Measurements from ENCODE around the gene FTO. TPM values are rescaled to one million over a fixed set of nuclear protein-coding genes. Genes with fewer than 3 reads are reported as not detected.

Gene FTO
- total and polyA plus RNA-seq, 4 experiments from 2014 or later = 61.5 to 126 (median 69.7) TPM

DNA sequence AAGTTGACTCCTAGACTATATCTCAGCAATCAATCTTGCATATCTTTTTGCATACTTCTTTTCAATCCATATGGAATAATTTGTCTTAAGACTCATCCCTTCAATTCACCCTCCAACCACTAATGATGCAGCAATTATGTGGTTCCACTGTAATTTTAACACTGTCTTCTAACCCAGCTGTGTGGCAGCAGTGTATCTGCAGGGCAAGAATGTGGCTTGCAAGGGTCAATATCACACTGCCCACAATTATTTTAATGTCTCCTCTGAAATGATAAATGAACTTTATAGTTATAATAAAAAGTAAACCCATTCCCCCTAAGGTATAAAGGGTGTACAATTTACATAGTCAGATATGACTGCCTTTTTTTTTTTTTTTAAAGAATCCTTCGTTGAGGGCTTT, 48.6 kb downstream of the FTO start:
- intact Hi-C loops (cut with micrococcal nuclease) = no loop called here
- H3K4me1 Mint-ChIP-seq = peaks cover 8 to 21% (median 13%) of the 10 kb centered on the region in 4 donors
- POLR2A ChIA-PET (ENCODE audit: partially characterized antibody) = no interaction called here
- no peaks in the 10 kb centered on the region for H3K36me3 ChIP-seq (ENCODE audit: insufficient read depth, low read length)
- H3K4me3 Mint-ChIP-seq = no peak overlapping the region
- no peaks in the 10 kb centered on the region for H3K27me3 ChIP-seq (ENCODE audit: insufficient read depth, low read length)
- no peaks in the 10 kb centered on the region for H3K4me1 ChIP-seq (ENCODE audit: insufficient read depth, low read length)
- H3K36me3 Mint-ChIP-seq = peaks cover 2 to 4% of the 10 kb centered on the region in 2 donors
- H3K9me3 ChIP-seq (ENCODE audit: control insufficient read depth in 1 of 2, low read length in 2 of 2) = no peaks in the 10 kb centered on the region
- no peak overlapping the region for H3K27ac Mint-ChIP-seq
- no peak overlapping the region for H3K4me3 ChIP-seq (ENCODE audit: low read length in 2 of 2)
- DNase-seq = no peak
- H3K27me3 Mint-ChIP-seq = no peaks in the 10 kb centered on the region
- no peak overlapping the region for H3K27ac ChIP-seq (ENCODE audit: low read depth, low read length)
- CTCF ChIA-PET (ENCODE audit: partially characterized antibody) = interaction anchor here (1.2 to 2.5 kb wide), 2 partner anchors 9 kb away, joined by 5 to 24 read pairs; no protein-coding TSS in a partner anchor
- peaks cover 0 to 3% (median under 1%) of the 10 kb centered on the region in 8 donors for H3K9me3 Mint-ChIP-seq

DNA sequence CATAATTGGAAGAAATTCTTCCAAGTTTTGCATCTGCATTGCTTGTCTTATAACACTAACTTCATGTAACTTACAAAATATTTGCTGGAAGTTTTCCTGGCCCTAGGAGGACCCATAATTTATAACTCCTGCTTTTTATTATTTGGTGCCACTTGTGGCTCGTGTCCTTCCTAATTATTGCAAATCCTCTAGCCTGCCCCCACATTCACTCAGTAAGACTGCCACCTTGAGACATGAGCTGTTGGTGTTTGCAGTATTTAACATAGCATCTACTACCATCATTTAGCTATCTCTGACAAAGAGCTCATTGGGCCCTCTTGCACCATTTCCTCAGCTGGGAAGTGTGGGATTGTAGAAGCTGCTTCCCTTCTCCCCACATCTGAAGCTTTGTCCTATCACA, 49.5 kb downstream of the FTO start:
- Mint-ChIP-seq H3K4me3 (no peak overlapping the region), H3K36me3 (peaks cover 1 to 2% of the 10 kb centered on the region in 2 donors), H3K27ac (peak overlapping the region in 1 of 7 donors; percentile 14), H3K4me1 (peaks cover 12 to 21% (median 17%) of the 10 kb centered on the region in 4 donors), H3K9me3 (peaks cover 0 to 1% (median 0%) of the 10 kb centered on the region in 8 donors), H3K27me3 (no peaks in the 10 kb centered on the region)
- Histone ChIP-seq H3K27me3 (ENCODE audit: insufficient read depth, low read length) (no peaks in the 10 kb centered on the region), H3K27ac (ENCODE audit: low read depth, low read length) (no peak overlapping the region), H3K4me1 (ENCODE audit: insufficient read depth, low read length) (no peaks in the 10 kb centered on the region), H3K36me3 (ENCODE audit: insufficient read depth, low read length) (no peaks in the 10 kb centered on the region), H3K4me3 (ENCODE audit: low read length in 2 of 2) (no peak overlapping the region), H3K9me3 (ENCODE audit: control insufficient read depth in 1 of 2, low read length in 2 of 2) (no peaks in the 10 kb centered on the region)
- ChIA-PET CTCF (ENCODE audit: partially characterized antibody) (interaction anchor here (0.6 to 2.5 kb wide), 2 partner anchors 10 to 66 kb away, joined by 4 to 24 read pairs; no protein-coding TSS in a partner anchor), POLR2A (ENCODE audit: partially characterized antibody) (no interaction called here)
- intact Hi-C loops (cut with micrococcal nuclease) = no loop called here
- DNase-seq = no peak

DNA sequence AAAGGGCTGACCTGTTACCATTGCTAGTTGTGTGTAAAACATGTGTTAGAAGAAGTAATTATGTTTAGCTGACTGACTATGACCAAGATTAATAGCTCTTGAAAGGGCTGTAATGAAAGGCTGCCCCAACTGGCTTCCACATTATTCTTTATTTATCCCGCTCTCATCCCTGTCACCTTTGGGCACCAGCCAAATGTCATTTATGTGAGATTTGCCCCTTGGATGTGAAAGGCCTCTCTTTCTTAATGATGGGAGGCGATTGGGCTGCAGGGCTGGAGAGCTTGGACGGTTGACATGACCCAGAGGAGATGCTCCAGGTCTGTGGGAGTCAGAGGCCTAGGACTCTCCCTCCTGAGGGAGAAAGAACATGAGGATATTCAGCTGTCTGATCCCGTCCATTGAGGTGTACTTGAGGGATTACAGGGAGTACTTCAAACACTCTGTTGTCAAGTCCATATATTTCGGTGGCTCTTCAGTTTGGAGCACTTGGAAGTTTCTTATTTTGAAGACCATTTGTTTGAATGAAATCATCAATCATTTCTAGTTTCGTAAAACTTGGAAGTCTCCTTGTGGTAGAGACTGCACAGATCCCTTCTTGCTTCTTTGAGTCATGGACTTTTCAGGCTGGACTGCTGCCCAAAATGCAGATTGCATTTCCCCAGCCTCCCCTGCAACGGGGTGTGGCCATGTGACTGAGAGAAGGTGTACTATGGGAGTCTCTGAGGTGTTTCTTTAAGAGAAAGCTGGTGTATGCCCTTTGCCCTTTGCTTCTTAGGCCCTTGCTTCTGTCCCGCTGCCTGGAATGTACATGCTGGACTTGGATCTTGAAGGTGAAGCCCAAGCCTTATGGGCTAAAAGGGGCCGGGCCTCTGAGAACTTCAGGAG, 51.3 kb downstream of the FTO start:
- H3K4me1 ChIP-seq (ENCODE audit: insufficient read depth, low read length) = no peaks in the 10 kb centered on the region
- no peaks in the 10 kb centered on the region for H3K9me3 ChIP-seq (ENCODE audit: control insufficient read depth in 1 of 2, low read length in 2 of 2)
- Mint-ChIP-seq H3K9me3 (peaks cover 0 to 3% (median 0%) of the 10 kb centered on the region in 8 donors), H3K36me3 (peaks cover 5 to 9% of the 10 kb centered on the region in 2 donors), H3K4me3 (no peak overlapping the region), H3K4me1 (peaks cover 16 to 30% (median 21%) of the 10 kb centered on the region in 4 donors), H3K27me3 (no peaks in the 10 kb centered on the region), H3K27ac (peak overlapping the region in 1 of 7 donors; percentile 43)
- CTCF ChIA-PET (ENCODE audit: partially characterized antibody) = interaction anchor here (2.5 kb wide), 1 partner anchor 12 kb away, joined by 24 read pairs; no protein-coding TSS in a partner anchor
- no peaks in the 10 kb centered on the region for H3K27me3 ChIP-seq (ENCODE audit: insufficient read depth, low read length)
- no peak for DNase-seq
- intact Hi-C loops (cut with micrococcal nuclease) = no loop called here
- no peak overlapping the region for H3K4me3 ChIP-seq (ENCODE audit: low read length in 2 of 2)
- no peak overlapping the region for H3K27ac ChIP-seq (ENCODE audit: low read depth, low read length)
- POLR2A ChIA-PET (ENCODE audit: partially characterized antibody) = no interaction called here
- H3K36me3 ChIP-seq (ENCODE audit: insufficient read depth, low read length) = no peaks in the 10 kb centered on the region

DNA sequence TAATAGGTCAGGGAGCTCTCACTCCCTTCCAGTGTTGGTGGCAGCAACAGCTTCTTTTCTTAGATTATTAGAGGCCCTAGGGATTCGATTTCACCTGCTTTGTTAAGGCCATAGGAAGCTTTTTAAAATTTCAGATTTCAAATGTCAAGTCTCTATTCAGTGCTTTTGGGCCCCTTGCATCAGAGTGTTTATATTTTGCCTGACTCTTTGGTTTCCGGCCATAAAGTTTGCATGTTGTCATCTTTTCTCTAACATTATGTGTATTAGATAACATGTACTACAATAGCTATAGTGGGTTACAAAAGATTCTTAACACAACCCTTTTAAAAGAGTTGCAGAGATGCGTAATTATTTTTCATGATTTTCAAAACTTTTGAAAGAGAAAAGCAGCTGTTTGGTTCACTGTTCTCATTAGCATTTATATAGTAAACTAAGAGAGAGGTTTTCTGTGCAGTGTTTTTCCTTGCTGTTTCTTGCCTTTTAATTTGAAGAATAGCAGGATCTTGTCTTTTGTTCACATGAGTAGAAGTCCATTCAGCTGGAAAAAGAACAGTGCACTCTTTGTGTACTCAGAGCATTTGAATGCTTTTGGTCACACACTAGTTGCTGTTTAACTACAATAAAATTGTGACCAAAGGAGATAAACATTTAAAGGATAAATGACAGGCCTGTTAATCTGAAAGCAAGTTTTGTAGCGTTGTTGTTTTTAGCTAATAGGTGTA, 52.5 kb downstream of the FTO start:
- peak overlapping the region in 1 of 7 donors; percentile 37 for H3K27ac Mint-ChIP-seq
- H3K27me3 ChIP-seq (ENCODE audit: insufficient read depth, low read length) = no peaks in the 10 kb centered on the region
- H3K36me3 ChIP-seq (ENCODE audit: insufficient read depth, low read length) = no peaks in the 10 kb centered on the region
- peaks cover 14 to 30% (median 22%) of the 10 kb centered on the region in 4 donors for H3K4me1 Mint-ChIP-seq
- ChIA-PET POLR2A (ENCODE audit: partially characterized antibody) (no interaction called here), CTCF (ENCODE audit: partially characterized antibody) (interaction anchor here (2.1 kb wide), 1 partner anchor 13 kb away, joined by 5 read pairs; no protein-coding TSS in a partner anchor)
- intact Hi-C loops (cut with micrococcal nuclease) = no loop called here
- H3K9me3 ChIP-seq (ENCODE audit: control insufficient read depth in 1 of 2, low read length in 2 of 2) = no peaks in the 10 kb centered on the region
- no peaks in the 10 kb centered on the region for H3K4me1 ChIP-seq (ENCODE audit: insufficient read depth, low read length)
- H3K4me3 ChIP-seq (ENCODE audit: low read length in 2 of 2) = no peak overlapping the region
- H3K27me3 Mint-ChIP-seq = no peaks in the 10 kb centered on the region
- no peak for DNase-seq
- no peak overlapping the region for H3K27ac ChIP-seq (ENCODE audit: low read depth, low read length)
- peaks cover 6 to 9% of the 10 kb centered on the region in 2 donors for H3K36me3 Mint-ChIP-seq
- no peak overlapping the region for H3K4me3 Mint-ChIP-seq
- H3K9me3 Mint-ChIP-seq = peaks cover 0 to 3% (median 0%) of the 10 kb centered on the region in 8 donors

DNA sequence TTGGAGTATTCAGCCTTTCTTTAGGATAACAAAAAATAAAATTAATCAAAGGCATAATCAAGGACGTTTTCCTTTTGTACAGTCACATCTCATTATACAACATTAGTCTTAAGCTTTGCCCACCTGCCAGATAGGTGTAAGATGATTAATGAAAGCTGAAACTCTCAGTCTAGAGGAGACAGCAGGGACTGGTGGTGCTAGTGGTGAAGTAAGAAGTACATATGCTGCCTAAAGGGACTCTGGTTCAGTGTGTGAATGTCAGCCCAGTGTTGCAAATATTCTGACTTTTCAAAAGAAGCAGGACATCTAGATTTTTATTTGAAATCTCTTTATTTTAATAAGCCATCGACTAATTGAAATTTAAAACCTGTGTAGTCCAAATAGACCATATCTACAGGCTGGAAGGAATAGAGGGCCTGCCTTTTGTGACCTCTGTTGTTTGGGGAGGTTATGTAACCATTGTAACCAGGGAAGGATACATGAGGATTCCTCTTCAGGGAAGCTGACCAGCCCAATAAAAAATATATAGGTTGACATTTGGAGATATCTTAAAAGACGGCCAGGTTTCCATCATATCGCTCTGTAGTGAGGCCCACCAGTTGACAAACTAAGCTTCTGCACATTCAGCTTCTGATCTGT, 54.1 kb downstream of the FTO start:
- Mint-ChIP-seq H3K36me3 (peaks cover 6 to 9% of the 10 kb centered on the region in 2 donors), H3K27me3 (no peaks in the 10 kb centered on the region), H3K9me3 (peaks cover 0 to 3% (median 0%) of the 10 kb centered on the region in 8 donors), H3K4me1 (peaks cover 14 to 34% (median 27%) of the 10 kb centered on the region in 4 donors), H3K4me3 (no peak overlapping the region), H3K27ac (peak overlapping the region in 1 of 7 donors; percentile 10)
- H3K36me3 ChIP-seq (ENCODE audit: insufficient read depth, low read length) = no peaks in the 10 kb centered on the region
- intact Hi-C loops (cut with micrococcal nuclease) = no loop called here
- H3K27me3 ChIP-seq (ENCODE audit: insufficient read depth, low read length) = no peaks in the 10 kb centered on the region
- H3K9me3 ChIP-seq (ENCODE audit: control insufficient read depth in 1 of 2, low read length in 2 of 2) = no peaks in the 10 kb centered on the region
- ChIA-PET POLR2A (ENCODE audit: partially characterized antibody) (no interaction called here), CTCF (ENCODE audit: partially characterized antibody) (interaction anchor here (2.1 kb wide), 1 partner anchor 14 kb away, joined by 5 read pairs; no protein-coding TSS in a partner anchor)
- no peaks in the 10 kb centered on the region for H3K4me1 ChIP-seq (ENCODE audit: insufficient read depth, low read length)
- DNase-seq = no peak
- H3K4me3 ChIP-seq (ENCODE audit: low read length in 2 of 2) = no peak overlapping the region
- no peak overlapping the region for H3K27ac ChIP-seq (ENCODE audit: low read depth, low read length)

DNA sequence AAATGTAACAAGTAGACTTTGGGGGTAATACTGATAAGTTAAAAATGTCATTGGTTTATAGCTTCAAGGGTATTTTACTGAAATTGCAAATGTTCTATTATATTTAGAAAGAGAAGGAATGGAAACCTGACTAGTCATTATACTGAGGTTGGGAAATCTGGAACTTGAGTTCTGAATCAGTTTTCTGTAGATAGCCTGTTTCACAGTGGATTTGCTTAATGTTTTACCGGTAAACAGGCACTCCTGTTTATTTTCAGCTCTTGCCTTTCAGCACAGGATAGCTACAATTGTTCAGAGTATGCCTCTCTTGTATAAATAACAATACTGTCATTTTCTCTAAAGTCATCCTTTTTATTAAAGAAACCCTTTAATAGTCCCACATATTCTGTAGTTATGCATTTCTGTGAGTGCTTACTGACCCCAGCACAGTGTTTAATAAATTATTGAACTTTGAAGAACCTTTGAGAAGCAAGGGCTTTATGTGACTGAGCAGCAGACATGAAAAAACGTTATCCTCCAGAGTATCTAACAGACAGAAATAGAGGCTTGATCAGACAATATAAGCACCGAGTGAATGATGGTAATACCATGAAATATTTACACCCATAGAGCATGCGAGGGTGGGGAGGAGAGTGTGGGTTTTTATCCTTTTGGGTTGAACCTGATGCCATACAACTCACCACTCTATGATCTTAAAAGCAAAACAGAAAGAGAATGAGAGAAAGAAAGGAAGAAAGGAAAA, 58.2 kb downstream of the FTO start:
- POLR2A ChIA-PET (ENCODE audit: partially characterized antibody) = no interaction called here
- Histone ChIP-seq H3K27ac (ENCODE audit: low read depth, low read length) (no peak overlapping the region), H3K9me3 (ENCODE audit: control insufficient read depth in 1 of 2, low read length in 2 of 2) (no peaks in the 10 kb centered on the region), H3K4me1 (ENCODE audit: insufficient read depth, low read length) (no peaks in the 10 kb centered on the region), H3K36me3 (ENCODE audit: insufficient read depth, low read length) (no peaks in the 10 kb centered on the region), H3K4me3 (ENCODE audit: low read length in 2 of 2) (no peak overlapping the region), H3K27me3 (ENCODE audit: insufficient read depth, low read length) (no peaks in the 10 kb centered on the region)
- H3K4me1 Mint-ChIP-seq = peaks cover 21 to 31% (median 23%) of the 10 kb centered on the region in 4 donors
- peaks cover 0 to 3% (median 0%) of the 10 kb centered on the region in 8 donors for H3K9me3 Mint-ChIP-seq
- no peaks in the 10 kb centered on the region for H3K27me3 Mint-ChIP-seq
- intact Hi-C loops (cut with micrococcal nuclease) = no loop called here
- H3K27ac Mint-ChIP-seq = no peak overlapping the region
- H3K4me3 Mint-ChIP-seq = no peak overlapping the region
- H3K36me3 Mint-ChIP-seq = peaks cover 6 to 13% of the 10 kb centered on the region in 2 donors
- DNase-seq = no peak
- CTCF ChIA-PET (ENCODE audit: partially characterized antibody) = no interaction called here

All from CD4-positive, alpha-beta memory T cell (primary cell).